Measurements from ENCODE around the gene RNU1-3. TPM values are rescaled to one million over a fixed set of nuclear protein-coding genes. Genes with fewer than 3 reads are reported as not detected.

The RNU1-3 gene
- total and polyA plus RNA-seq, 2 experiments from 2014 or later = under 0.01 TPM; not detected in 1

GRCh38 chr1:16617778-16618580 is 48.8 kb downstream of the RNU1-3 start:
- Histone ChIP-seq H3K4me1 (ENCODE audit: insufficient read depth) (peaks cover 7% of the 10 kb centered on the region), H3K9me3 (ENCODE audit: low read depth) (no peaks in the 10 kb centered on the region), H3K9me2 (replicated peaks; ENCODE audit: insufficient read depth) (no peaks in the 10 kb centered on the region), H2AFZ (no peak overlapping the region), H3K79me2 (no peaks in the 10 kb centered on the region), H3K4me3 (no peak overlapping the region), H3K4me2 (no peak overlapping the region), H3K27ac (no peak overlapping the region), H3K36me3 (replicated peaks; ENCODE audit: insufficient read depth, low read depth) (no peaks in the 10 kb centered on the region), H3K27me3 (no peaks in the 10 kb centered on the region), H4K20me1 (ENCODE audit: insufficient read depth, poor library complexity, severe bottlenecking) (no peaks in the 10 kb centered on the region)
- no peak for TF ChIP-seq CTCF (IDR thresholded peaks at IDR 0.05; ENCODE audit: poor library complexity)
- no peak for TF ChIP-seq EZH2phosphoT487 (IDR thresholded peaks at IDR 0.05; ENCODE audit: low read depth, severe bottlenecking, unreplicated experiment)
- TF ChIP-seq EZH2 (IDR thresholded peaks at IDR 0.05; ENCODE audit: borderline replicate concordance) = no peak
- DNase-seq (ENCODE audit: low spot score) = no peak
- WGBS (ENCODE audit: low lambda C conversion rate, missing lambda C conversion rate) = 86% methylated on average over 7 of the region's 7 CpGs

DNA sequence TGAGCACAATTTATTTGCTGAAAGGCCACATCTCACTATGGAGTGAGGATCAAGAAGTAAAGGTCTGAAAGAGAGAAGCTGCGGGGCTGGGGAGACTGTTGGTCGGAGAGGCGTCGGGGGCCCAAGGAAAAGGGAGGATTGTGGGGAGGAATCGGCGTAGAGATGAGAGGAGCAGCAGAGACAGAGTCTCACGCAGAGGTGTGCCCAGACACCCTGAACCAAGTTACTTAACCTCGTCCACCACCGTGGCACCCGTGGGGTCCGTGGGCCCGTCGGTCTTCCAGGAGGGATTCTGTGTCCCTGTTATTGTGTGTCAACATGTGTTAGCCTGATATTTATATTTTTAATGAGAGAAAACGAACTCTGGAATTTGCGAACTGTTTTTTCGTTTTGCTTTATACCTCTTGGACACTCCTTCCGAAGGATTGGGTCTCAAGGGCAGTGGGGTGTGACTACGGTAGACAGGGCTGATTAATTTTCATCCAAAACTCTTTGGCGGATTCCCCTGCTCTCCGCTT is 49.6 kb downstream of the RNU1-3 start:
- H3K4me3 ChIP-seq = no peak overlapping the region
- H4K20me1 ChIP-seq (ENCODE audit: insufficient read depth, poor library complexity, severe bottlenecking) = no peaks in the 10 kb centered on the region
- no peak for DNase-seq (ENCODE audit: low spot score)
- no peaks in the 10 kb centered on the region for H3K27me3 ChIP-seq
- H3K27ac ChIP-seq = no peak overlapping the region
- no peak overlapping the region for H2AFZ ChIP-seq
- WGBS (ENCODE audit: low lambda C conversion rate, missing lambda C conversion rate) = 93% methylated on average over 20 of the region's 20 CpGs
- H3K79me2 ChIP-seq = peaks cover 1% of the 10 kb centered on the region
- H3K36me3 ChIP-seq (replicated peaks; ENCODE audit: insufficient read depth, low read depth) = no peaks in the 10 kb centered on the region
- no peaks in the 10 kb centered on the region for H3K9me3 ChIP-seq (ENCODE audit: low read depth)
- H3K4me2 ChIP-seq = no peak overlapping the region
- no peak for TF ChIP-seq EZH2 (IDR thresholded peaks at IDR 0.05; ENCODE audit: borderline replicate concordance)
- TF ChIP-seq EZH2phosphoT487 (IDR thresholded peaks at IDR 0.05; ENCODE audit: low read depth, severe bottlenecking, unreplicated experiment) = no peak
- TF ChIP-seq CTCF (IDR thresholded peaks at IDR 0.05; ENCODE audit: poor library complexity) = no peak
- H3K9me2 ChIP-seq (replicated peaks; ENCODE audit: insufficient read depth) = no peaks in the 10 kb centered on the region
- peaks cover 8% of the 10 kb centered on the region for H3K4me1 ChIP-seq (ENCODE audit: insufficient read depth)

Small RNA genes within 50 kb of the gene (small RNA-seq; reads per million reads assigned to genes)
- gene RNU1-3 = not detected

Other genes starting within 250 kb of the RNU1-3 start
- gene SPATA21, start 229.5 kb downstream of the RNU1-3 start, total RNA-seq = 0.30 TPM in 1 of 2 replicates, not detected in the other
- 0.46 and 0.92 TPM in 2 replicates for gene SPATA21, start 229.5 kb downstream of the RNU1-3 start, polyA plus RNA-seq
- 51.8 and 55.2 TPM in 2 replicates for gene NECAP2, start 226.2 kb downstream of the RNU1-3 start, total RNA-seq
- gene NECAP2, start 226.2 kb downstream of the RNU1-3 start, polyA plus RNA-seq = 48.9 and 58.0 TPM in 2 replicates
- under 0.01 TPM in 2 replicates for gene RNU1-1, start 152.7 kb downstream of the RNU1-3 start, total RNA-seq
- not detected in 2 replicates for gene RNU1-1, start 152.7 kb downstream of the RNU1-3 start, polyA plus RNA-seq
- 36.4 and 57.1 TPM in 2 replicates for gene NBPF1, start 53.4 kb downstream of the RNU1-3 start, total RNA-seq
- 31.7 and 32.1 TPM in 2 replicates for gene NBPF1, start 53.4 kb downstream of the RNU1-3 start, polyA plus RNA-seq
- under 0.01 TPM in 2 replicates for gene RNU1-4, start 73.6 kb upstream of the RNU1-3 start, total RNA-seq
- not detected in 2 replicates for gene RNU1-4, start 73.6 kb upstream of the RNU1-3 start, polyA plus RNA-seq
- gene RNU1-2, start 229.0 kb upstream of the RNU1-3 start, total RNA-seq = under 0.01 TPM in 2 replicates
- not detected in 2 replicates for gene RNU1-2, start 229.0 kb upstream of the RNU1-3 start, polyA plus RNA-seq